ENCODE results near the gene SEL1L2.

SEL1L2 gene

GRCh38 chr20:13929836-13930235, 60.6 kb downstream of the SEL1L2 start:
- no peak for DNase-seq

GRCh38 chr20:13928901-13929300, 61.5 kb downstream of the SEL1L2 start:
- no peak for DNase-seq

GRCh38 chr20:13927171-13927570, 63.2 kb downstream of the SEL1L2 start:
- DNase-seq, result no peak

- DNase-seq, result no peak
Measured at GRCh38 chr20:13922241-13922640, 68.2 kb downstream of the SEL1L2 start.

GRCh38 chr20:13915284-13915683, 75.1 kb downstream of the SEL1L2 start:
- no peak for DNase-seq

- DNase-seq, result no peak
Measured at GRCh38 chr20:13913572-13913971, 76.8 kb downstream of the SEL1L2 start.

- DNase-seq, result no peak
Measured at GRCh38 chr20:13913131-13913530, 77.3 kb downstream of the SEL1L2 start.

GRCh38 chr20:13910492-13910891, 79.9 kb downstream of the SEL1L2 start:
- no peak for DNase-seq

GRCh38 chr20:13909067-13909466, 81.3 kb downstream of the SEL1L2 start:
- no peak for DNase-seq

GRCh38 chr20:13904766-13905165, 85.6 kb downstream of the SEL1L2 start:
- DNase-seq, result no peak

- DNase-seq, result no peak
Measured at GRCh38 chr20:13900496-13900895, 89.9 kb downstream of the SEL1L2 start.

GRCh38 chr20:13898012-13898612, 92.3 kb downstream of the SEL1L2 start:
- DNase-seq, result no peak

GRCh38 chr20:13891575-13891974, 98.8 kb downstream of the SEL1L2 start:
- DNase-seq, result no peak

GRCh38 chr20:13884803-13885202, 105.6 kb downstream of the SEL1L2 start:
- DNase-seq, result no peak

GRCh38 chr20:13883425-13883824, 107.0 kb downstream of the SEL1L2 start:
- no peak for DNase-seq

- no peak for DNase-seq
Measured at GRCh38 chr20:13878566-13878965, 111.8 kb downstream of the SEL1L2 start.

GRCh38 chr20:13877793-13878192, 112.6 kb downstream of the SEL1L2 start:
- DNase-seq, result peak; percentile 52

GRCh38 chr20:13875265-13875811, 115.1 kb downstream of the SEL1L2 start:
- no peak for DNase-seq

- no peak for DNase-seq
Measured at GRCh38 chr20:13874394-13875157, 115.8 kb downstream of the SEL1L2 start.

- DNase-seq, result no peak
Measured at GRCh38 chr20:13873831-13874230, 116.6 kb downstream of the SEL1L2 start.

- no peak for DNase-seq
Measured at GRCh38 chr20:13870170-13870748, 120.2 kb downstream of the SEL1L2 start.

- no peak for DNase-seq
Measured at GRCh38 chr20:13868331-13868730, 122.1 kb downstream of the SEL1L2 start.

- DNase-seq, result no peak
Measured at GRCh38 chr20:13865791-13866351, 124.5 kb downstream of the SEL1L2 start.

GRCh38 chr20:13865156-13865555, 125.3 kb downstream of the SEL1L2 start:
- DNase-seq, result no peak
